GM18526 (cell line): Measurements from ENCODE around the gene TRIM31.

Experiments
- POLR2A ChIP-seq: IDR thresholded peaks from 3 replicates; pipeline ENCODE4 v1.6.1; 2011; ENCODE audit not compliant: insufficient read length; ENCODE audit errors: extremely low read depth

TRIM31 gene

GRCh38 chr6:30130887-30131862 is 18.3 kb upstream of the TRIM31 start:
- no peak for TF ChIP-seq POLR2A

DNA sequence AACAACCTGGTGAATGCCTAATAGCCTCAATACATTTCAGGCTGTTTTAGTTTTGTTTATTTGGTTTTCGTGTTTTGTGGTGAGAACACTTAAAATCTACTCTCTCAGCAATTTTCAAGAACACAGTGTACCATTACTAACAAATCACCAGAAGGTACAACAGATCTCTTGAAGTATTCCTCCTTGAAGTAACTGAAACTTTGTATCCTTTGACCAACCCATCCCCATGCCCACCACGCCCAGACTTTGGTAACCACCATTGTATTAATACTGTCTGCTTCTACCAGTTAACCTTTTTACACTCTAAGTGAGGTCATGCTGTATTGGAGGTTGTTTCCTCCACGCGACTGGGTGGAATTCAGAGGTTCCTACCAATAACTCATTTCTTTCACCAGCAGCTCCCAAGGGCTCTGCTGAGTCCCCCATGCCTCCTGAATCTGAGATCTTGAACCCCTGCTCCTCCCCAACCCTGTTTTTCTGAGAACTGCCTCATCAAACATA is 17.3 kb upstream of the TRIM31 start:
- no peak for TF ChIP-seq POLR2A

DNA sequence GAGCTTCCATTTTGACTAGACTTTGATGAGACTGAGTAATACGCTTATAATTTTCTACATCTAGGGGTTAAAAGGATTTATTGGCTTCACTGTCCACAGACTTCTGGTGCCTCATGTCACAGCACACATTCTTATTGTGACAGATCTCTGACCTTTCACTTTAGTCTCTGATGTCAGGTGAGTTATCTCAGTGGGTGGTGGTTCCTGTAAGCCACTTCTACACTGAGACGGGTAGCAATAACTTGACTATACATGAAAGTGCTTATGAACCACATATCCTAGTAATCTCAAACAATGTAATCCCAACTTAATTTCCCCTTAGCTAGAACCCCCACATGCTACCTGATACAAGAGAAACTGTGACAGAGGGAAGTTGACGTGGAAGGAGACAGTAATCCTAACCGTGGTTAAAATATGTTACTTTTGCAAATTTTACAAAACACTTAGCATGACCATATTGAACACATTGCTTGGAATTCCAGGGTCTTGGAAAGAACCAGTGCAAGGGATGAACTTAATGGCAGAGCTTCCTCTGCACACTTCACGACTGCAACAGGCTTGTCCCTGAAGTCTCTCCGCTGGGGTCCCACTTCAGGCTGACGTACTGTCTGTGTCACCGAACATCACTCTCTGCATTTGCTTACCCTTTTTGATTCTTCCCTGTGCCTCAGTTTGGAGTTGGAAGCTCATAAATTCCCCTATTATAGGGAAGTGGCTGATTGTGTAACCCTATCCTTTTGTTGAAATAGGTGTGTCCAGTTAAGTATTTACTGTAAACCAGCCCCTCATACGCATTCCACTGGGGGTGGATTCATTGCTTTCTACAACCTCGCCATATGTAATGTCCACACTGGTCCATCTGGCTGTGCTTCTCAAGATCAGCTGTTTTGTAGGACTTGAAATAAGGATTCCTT is 16.6 kb upstream of the TRIM31 start:
- TF ChIP-seq POLR2A = no peak

DNA sequence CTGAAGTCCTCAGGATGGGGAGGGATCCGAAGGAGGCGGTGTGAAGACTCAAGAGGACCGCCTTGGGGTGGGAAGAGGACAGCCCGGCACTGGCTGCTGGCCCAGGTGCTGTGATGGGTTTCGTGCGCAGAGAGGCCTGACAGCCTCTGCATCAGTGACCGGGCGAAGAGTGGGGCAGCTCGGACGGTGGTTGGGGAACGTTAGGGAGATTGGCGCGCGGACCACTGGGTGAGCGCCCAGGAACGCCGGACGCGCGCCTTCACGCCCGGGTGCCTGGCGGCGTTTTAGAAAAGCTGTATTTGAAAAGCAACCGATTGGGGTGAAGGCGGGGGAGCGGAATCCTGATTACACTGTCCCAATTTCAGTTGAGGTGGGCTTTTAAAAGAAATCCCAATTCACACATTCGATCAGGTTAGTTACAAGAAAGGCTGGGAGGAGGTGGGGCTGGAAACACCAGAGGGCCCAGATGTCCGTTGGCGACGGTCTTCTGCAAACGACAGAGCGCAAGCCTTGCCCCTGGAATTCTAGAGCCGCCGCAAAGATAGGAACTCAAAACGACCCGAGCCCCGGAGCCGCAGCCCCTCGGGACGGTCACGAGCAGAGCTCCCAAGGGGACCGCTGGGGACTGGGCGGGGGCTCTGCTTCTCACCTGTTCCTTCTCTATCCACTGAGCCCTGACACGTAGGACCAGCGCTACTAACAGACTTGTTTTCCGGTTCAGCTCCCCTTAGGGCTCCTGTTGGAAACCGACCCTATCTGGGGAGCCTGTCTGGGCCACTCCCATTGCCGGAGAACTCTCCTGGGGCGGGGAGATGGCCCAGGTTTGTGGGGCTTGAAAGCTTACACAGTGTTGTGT is 14.6 kb upstream of the TRIM31 start:
- no peak for TF ChIP-seq POLR2A

DNA sequence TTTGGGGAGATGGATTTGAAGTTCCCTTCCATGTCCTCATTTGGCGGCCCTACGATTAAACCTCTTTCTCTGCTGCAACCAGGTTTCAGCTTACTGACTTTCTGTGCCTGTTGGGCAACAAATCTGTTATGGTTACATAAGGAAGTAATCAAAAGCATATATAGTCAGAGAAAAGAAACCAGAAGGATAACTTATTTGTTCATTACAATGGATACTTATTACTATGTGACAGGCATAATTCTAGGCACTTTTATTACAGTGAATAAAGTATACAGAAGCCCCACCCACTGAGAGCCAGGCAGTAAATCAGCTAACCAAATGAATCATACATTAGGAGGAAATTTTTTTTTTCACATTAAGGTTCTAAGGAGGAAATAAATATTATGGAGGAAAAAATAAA is 9.6 kb upstream of the TRIM31 start:
- TF ChIP-seq POLR2A = no peak

- TF ChIP-seq POLR2A = no peak
Observed at GRCh38 chr6:30121446-30122366, 8.8 kb upstream of the TRIM31 start.

- no peak for TF ChIP-seq POLR2A
Observed at GRCh38 chr6:30116724-30117123, 3.8 kb upstream of the TRIM31 start.

DNA sequence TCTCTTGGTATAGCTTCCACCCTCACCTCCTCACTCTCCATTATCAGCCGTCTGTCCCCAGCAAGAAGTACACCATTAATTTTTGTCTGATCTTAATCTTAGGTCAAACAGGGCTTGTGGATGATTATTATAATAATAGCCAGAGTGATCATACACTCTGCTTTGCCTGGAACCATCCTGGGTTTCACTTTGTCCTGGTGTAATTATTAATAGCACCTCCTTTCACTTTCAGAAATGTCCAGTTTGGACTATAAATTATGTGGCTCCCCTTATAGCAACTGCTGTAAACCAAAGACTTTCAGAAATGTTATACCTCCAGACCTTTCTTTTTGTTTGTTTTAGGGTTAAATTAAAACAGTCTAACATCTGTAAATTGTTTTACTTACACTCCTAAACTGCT is 951 bp upstream of the TRIM31 start:
- no peak for TF ChIP-seq POLR2A

GRCh38 chr6:30112402-30112994 is 392 bp downstream of the TRIM31 start:
- no peak for TF ChIP-seq POLR2A

GRCh38 chr6:30111266-30111856 is 1.5 kb downstream of the TRIM31 start:
- TF ChIP-seq POLR2A = no peak

DNA sequence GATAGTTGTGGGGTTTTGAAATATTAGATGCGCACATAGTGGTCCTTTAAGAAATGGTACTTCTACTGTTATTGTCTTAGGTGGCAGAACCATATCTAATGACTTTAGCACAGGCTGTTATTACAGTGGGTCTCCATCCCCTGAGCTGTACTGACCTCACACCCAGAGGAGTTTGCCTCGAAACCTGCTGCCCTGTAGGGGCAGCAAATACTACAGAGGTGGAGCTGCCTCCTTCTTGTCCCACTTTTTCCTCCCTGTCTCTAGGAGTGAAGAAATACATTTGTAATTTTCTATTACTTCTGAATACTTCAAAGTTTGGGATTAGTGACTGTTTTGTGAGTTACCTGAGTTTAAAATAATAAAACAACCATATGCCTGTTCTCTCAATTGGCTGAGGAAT is 8.2 kb downstream of the TRIM31 start:
- no peak for TF ChIP-seq POLR2A

DNA sequence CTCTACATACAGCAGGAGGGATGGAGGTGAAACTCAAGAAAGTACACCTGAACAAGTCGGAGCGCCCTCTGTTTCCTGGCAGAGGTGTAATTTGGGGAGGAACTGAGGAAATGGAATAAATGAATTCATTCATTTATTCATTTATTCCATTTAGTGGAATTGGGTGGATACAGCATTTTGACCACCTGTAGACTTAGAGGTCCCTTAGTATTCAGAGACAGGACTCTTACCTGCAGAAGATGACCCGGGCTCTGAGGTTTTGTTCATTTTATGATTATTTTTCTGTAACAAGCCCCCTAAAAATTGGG is 9.1 kb downstream of the TRIM31 start:
- TF ChIP-seq POLR2A = no peak
